Measurements from ENCODE around the gene PDE3A. TPM values are rescaled to one million over a fixed set of nuclear protein-coding genes. Genes with fewer than 3 reads are reported as not detected.

The PDE3A gene
- total RNA-seq, 3 donors from 2014 or later, result 7.0 to 11.5 (median 9.4) TPM

DNA sequence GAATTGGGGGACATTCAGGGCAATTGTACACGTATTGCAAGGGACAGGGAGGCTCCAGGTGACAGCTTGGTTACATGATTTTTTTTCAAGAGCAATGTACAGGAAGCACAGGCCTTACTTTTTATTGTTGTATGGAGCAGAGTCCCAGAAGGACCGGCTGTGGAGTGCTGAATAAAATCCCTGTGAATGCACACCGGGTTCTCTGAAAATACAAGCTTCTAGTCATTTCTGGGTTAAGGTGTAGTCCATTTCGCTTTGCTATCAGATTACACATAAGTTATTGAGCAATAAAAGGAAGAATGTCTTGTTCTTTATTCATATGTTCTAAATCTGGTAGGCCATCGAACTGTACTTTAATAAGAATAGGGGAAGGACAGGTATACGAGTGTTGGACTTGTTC, 52.2 kb downstream of the PDE3A start:
- no peaks in the 10 kb centered on the region for H3K36me3 ChIP-seq
- H3K4me1 ChIP-seq, result no peaks in the 10 kb centered on the region
- H3K27ac ChIP-seq, result no peak overlapping the region
- no peak overlapping the region for H3K4me3 ChIP-seq
- H3K9me3 ChIP-seq, result no peaks in the 10 kb centered on the region
- DNase-seq (ENCODE audit: low spot score in 2 of 2), result no peak
- H3K27me3 ChIP-seq, result no peaks in the 10 kb centered on the region
- intact Hi-C loops (cut with DNase I; ENCODE audit: low total_unique reads), result no loop called here
- TF ChIP-seq CTCF (IDR thresholded peaks at IDR 0.05) (no peak), POLR2A (IDR thresholded peaks at IDR 0.05) (no peak), POLR2AphosphoS5 (IDR thresholded peaks at IDR 0.05) (no peak)

GRCh38 chr12:20421421-20421820, 53.1 kb downstream of the PDE3A start:
- DNase-seq (ENCODE audit: low spot score in 2 of 2), result no peak
- no peaks in the 10 kb centered on the region for H3K36me3 ChIP-seq
- H3K27ac ChIP-seq, result no peak overlapping the region
- H3K9me3 ChIP-seq, result no peaks in the 10 kb centered on the region
- intact Hi-C loops (cut with DNase I; ENCODE audit: low total_unique reads), result no loop called here
- H3K4me1 ChIP-seq, result no peaks in the 10 kb centered on the region
- TF ChIP-seq POLR2AphosphoS5 (IDR thresholded peaks at IDR 0.05) (no peak), POLR2A (IDR thresholded peaks at IDR 0.05) (no peak), CTCF (IDR thresholded peaks at IDR 0.05) (no peak)
- H3K4me3 ChIP-seq, result no peak overlapping the region
- H3K27me3 ChIP-seq, result no peaks in the 10 kb centered on the region

DNA sequence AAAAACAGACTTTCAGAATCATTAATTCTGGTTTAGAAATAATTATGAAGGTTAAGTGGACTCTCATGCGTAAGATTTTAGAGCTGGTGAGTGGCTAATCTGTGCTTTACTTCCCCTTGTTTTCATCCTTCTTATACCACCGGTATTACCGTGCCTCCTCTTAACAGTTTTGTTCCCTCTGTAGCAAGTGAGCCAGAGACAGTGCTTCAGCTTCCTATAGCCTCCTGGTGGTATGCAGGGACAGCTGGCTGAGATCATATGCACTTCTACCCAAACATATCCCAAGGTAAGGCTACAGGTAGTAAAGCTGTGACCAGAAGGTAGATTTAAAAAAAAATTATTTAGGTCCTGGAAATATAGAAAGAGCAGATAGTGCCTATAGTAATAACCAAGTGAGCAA, 55.2 kb downstream of the PDE3A start:
- intact Hi-C loops (cut with DNase I; ENCODE audit: low total_unique reads), result no loop called here
- Histone ChIP-seq H3K4me1 (no peaks in the 10 kb centered on the region), H3K27ac (no peak overlapping the region), H3K36me3 (no peaks in the 10 kb centered on the region), H3K4me3 (no peak overlapping the region), H3K9me3 (no peaks in the 10 kb centered on the region), H3K27me3 (no peaks in the 10 kb centered on the region)
- no peak for DNase-seq (ENCODE audit: low spot score in 2 of 2)
- no peak for TF ChIP-seq POLR2A (IDR thresholded peaks at IDR 0.05)
- TF ChIP-seq CTCF (IDR thresholded peaks at IDR 0.05), result no peak
- no peak for TF ChIP-seq POLR2AphosphoS5 (IDR thresholded peaks at IDR 0.05)

- no peaks in the 10 kb centered on the region for H3K9me3 ChIP-seq
- no peak overlapping the region for H3K4me3 ChIP-seq
- intact Hi-C loops (cut with DNase I; ENCODE audit: low total_unique reads), result no loop called here
- no peaks in the 10 kb centered on the region for H3K36me3 ChIP-seq
- TF ChIP-seq POLR2A (IDR thresholded peaks at IDR 0.05) (no peak), CTCF (IDR thresholded peaks at IDR 0.05) (no peak), POLR2AphosphoS5 (IDR thresholded peaks at IDR 0.05) (no peak)
- H3K27me3 ChIP-seq, result no peaks in the 10 kb centered on the region
- DNase-seq (ENCODE audit: low spot score in 2 of 2), result no peak
- no peak overlapping the region for H3K27ac ChIP-seq
- H3K4me1 ChIP-seq, result no peaks in the 10 kb centered on the region
Observed at GRCh38 chr12:20424841-20425240, 56.5 kb downstream of the PDE3A start.

DNA sequence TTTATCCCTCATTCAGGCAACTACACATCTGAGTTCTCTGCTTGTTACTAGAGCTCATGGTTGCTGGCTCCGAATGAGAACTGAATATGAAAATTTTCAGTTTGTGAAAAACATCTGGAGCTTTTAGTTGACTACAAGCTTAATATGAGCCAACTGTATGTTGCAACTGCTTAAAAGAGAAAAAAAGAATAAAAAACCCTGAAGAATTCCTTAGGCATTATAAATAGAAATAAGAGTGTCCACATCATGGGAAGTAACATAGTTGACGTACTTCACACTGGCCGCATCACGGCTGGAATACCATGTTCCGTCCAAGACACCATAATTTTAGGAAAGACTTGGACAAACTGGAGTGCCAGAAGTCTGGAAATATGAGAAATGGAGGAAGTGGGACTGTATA, 57.9 kb downstream of the PDE3A start:
- TF ChIP-seq POLR2A (IDR thresholded peaks at IDR 0.05) (no peak), POLR2AphosphoS5 (IDR thresholded peaks at IDR 0.05) (peak in 2 of 3 donors; percentile 35 to 67)
- Histone ChIP-seq H3K4me1 (no peaks in the 10 kb centered on the region), H3K4me3 (no peak overlapping the region)

GRCh38 chr12:20426957-20427356, 58.6 kb downstream of the PDE3A start:
- Histone ChIP-seq H3K27me3 (no peaks in the 10 kb centered on the region), H3K27ac (no peak overlapping the region), H3K4me3 (no peak overlapping the region), H3K4me1 (no peaks in the 10 kb centered on the region), H3K36me3 (no peaks in the 10 kb centered on the region), H3K9me3 (no peaks in the 10 kb centered on the region)
- intact Hi-C loops (cut with DNase I; ENCODE audit: low total_unique reads), result no loop called here
- no peak for DNase-seq (ENCODE audit: low spot score in 2 of 2)
- TF ChIP-seq CTCF (IDR thresholded peaks at IDR 0.05) (no peak), POLR2A (IDR thresholded peaks at IDR 0.05) (no peak), POLR2AphosphoS5 (IDR thresholded peaks at IDR 0.05) (no peak)

More for the DNA sequence above, 57.9 kb downstream of the PDE3A start:
- no peaks in the 10 kb centered on the region for H3K36me3 ChIP-seq
- no peaks in the 10 kb centered on the region for H3K9me3 ChIP-seq
- no peaks in the 10 kb centered on the region for H3K27me3 ChIP-seq
- intact Hi-C loops (cut with DNase I; ENCODE audit: low total_unique reads), result no loop called here
- no peak for DNase-seq (ENCODE audit: low spot score in 2 of 2)
- no peak overlapping the region for H3K27ac ChIP-seq

Measured in breast epithelium (tissue), 4 donors.